ENCODE measurements around the gene SLC49A3. TPM values are rescaled to one million over a fixed set of nuclear protein-coding genes. Genes with fewer than 3 reads are reported as not detected.

SLC49A3 gene
- total and polyA plus RNA-seq, 2 of the 13 experiments (the other 11 are each of a cell fraction or from before 2014, with no cell fraction given): 0.07 to 0.17 TPM

DNA sequence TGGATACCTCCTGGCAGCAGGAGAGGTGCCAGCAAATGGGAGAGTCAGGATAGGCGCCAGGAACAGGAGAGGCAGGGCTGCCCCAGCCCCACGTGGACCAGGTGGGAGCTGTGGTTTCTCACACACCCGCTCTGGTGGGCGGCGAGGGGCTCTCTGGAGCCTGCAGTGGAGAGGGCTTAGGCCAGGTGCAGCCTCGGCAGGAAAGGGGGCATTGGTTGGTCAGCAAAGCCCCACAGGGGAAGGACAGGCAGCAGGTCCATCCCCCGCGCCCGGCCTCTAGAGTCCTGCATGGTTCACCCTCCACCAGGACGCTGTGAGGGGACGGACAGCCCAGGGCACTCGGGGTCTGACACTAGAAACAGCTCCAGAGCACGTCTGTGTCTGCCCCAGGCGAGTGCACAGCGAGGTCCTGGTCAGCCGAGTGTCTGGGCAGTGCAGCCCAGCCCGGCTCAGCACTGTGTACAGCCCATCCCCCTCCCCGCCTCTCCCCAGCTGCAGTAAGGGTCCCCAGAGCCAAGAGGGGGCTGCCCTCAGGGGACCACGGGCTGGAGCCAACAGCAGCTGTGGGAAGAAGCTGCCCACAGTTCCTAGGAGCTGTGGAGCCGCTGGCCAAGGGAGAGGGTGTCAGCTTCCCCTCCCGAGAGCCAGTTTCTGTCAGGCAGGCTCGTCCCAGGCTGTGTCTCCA lies 23.1 kb downstream of the SLC49A3 start (continued):
- no peak for TF ChIP-seq AGO2 (optimal IDR thresholded peaks at IDR 0.05; ENCODE audit: low read depth, low read length)
- TF ChIP-seq U2AF2 (IDR thresholded peaks at IDR 0.05; ENCODE audit: low read depth, low read length): no peak
- TF ChIP-seq SP140L (CRISPR knock-in tag; IDR thresholded peaks at IDR 0.05; ENCODE audit: borderline replicate concordance): no peak
- no peak for TF ChIP-seq REL (CRISPR knock-in tag; conservative IDR thresholded peaks at IDR 0.05)
- TF ChIP-seq, protein P1, sequence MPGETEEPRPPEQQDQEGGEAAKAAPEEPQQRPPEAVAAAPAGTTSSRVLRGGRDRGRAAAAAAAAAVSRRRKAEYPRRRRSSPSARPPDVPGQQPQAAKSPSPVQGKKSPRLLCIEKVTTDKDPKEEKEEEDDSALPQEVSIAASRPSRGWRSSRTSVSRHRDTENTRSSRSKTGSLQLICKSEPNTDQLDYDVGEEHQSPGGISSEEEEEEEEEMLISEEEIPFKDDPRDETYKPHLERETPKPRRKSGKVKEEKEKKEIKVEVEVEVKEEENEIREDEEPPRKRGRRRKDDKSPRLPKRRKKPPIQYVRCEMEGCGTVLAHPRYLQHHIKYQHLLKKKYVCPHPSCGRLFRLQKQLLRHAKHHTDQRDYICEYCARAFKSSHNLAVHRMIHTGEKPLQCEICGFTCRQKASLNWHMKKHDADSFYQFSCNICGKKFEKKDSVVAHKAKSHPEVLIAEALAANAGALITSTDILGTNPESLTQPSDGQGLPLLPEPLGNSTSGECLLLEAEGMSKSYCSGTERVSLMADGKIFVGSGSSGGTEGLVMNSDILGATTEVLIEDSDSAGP (CRISPR knock-in tag; IDR thresholded peaks at IDR 0.05; ENCODE audit: borderline replicate concordance): no peak
- TF ChIP-seq ZNF768 (CRISPR knock-in tag; IDR thresholded peaks at IDR 0.05): peak; percentile 58; the same call in 1 of the 2 replicates
- TF ChIP-seq MEF2D (CRISPR knock-in tag; IDR thresholded peaks at IDR 0.05): no peak
- TF ChIP-seq, protein P2, sequence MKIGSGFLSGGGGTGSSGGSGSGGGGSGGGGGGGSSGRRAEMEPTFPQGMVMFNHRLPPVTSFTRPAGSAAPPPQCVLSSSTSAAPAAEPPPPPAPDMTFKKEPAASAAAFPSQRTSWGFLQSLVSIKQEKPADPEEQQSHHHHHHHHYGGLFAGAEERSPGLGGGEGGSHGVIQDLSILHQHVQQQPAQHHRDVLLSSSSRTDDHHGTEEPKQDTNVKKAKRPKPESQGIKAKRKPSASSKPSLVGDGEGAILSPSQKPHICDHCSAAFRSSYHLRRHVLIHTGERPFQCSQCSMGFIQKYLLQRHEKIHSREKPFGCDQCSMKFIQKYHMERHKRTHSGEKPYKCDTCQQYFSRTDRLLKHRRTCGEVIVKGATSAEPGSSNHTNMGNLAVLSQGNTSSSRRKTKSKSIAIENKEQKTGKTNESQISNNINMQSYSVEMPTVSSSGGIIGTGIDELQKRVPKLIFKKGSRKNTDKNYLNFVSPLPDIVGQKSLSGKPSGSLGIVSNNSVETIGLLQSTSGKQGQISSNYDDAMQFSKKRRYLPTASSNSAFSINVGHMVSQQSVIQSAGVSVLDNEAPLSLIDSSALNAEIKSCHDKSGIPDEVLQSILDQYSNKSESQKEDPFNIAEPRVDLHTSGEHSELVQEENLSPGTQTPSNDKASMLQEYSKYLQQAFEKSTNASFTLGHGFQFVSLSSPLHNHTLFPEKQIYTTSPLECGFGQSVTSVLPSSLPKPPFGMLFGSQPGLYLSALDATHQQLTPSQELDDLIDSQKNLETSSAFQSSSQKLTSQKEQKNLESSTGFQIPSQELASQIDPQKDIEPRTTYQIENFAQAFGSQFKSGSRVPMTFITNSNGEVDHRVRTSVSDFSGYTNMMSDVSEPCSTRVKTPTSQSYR (CRISPR knock-in tag; IDR thresholded peaks at IDR 0.05; ENCODE audit: borderline replicate concordance): 0 out of 2 replicates have a peak, but pooled peaks have one; percentile 23
- TF ChIP-seq PPARG (CRISPR knock-in tag; conservative IDR thresholded peaks at IDR 0.05): no peak
- no peak for TF ChIP-seq ZNF343 (CRISPR knock-in tag; IDR thresholded peaks at IDR 0.05)
- TF ChIP-seq EEA1 (CRISPR knock-in tag; IDR thresholded peaks at IDR 0.05; ENCODE audit: borderline replicate concordance): no peak
- TF ChIP-seq PHF8 (CRISPR knock-in tag; IDR thresholded peaks at IDR 0.05): no peak
- no peak for TF ChIP-seq SP2 (CRISPR knock-in tag; IDR thresholded peaks at IDR 0.05)
- TF ChIP-seq MTA3 (CRISPR knock-in tag; IDR thresholded peaks at IDR 0.05): no peak
